ENCODE data around the gene IMMP2L. TPM values are rescaled to one million over a fixed set of nuclear protein-coding genes. Genes with fewer than 3 reads are reported as not detected.

Gene IMMP2L
- total and polyA plus RNA-seq, 2 of the 8 experiments (the other 6 are each of a cell fraction or from before 2014, with no cell fraction given) = 2.3 to 10.1 TPM

GRCh38 chr7:111172564-111173257 is 389.6 kb downstream of the IMMP2L start:
- H3K79me1 ChIP-seq (ENCODE audit: low read depth, low read length) = no peaks in the 10 kb centered on the region
- no peak overlapping the region for H3K9ac ChIP-seq (replicated peaks in 1 of 4; ENCODE audit: extremely low read depth in 1 of 4, low read depth in 3 of 4, low read length in 3 of 4)
- no peak overlapping the region for H2AK5ac ChIP-seq (ENCODE audit: low read depth, low read length)
- no peak overlapping the region for H4K5ac ChIP-seq (ENCODE audit: insufficient read length, low read depth, low read length)
- H3K4ac ChIP-seq (replicated peaks; ENCODE audit: insufficient read length, low read depth, low read length) = no peak overlapping the region
- H2AFZ ChIP-seq (ENCODE audit: low read length) = no peak overlapping the region
- H2BK120ac ChIP-seq (replicated peaks; ENCODE audit: low read depth, low read length) = no peak overlapping the region
- H3K4me3 ChIP-seq (ENCODE audit: extremely low read depth in 1 of 4, insufficient read depth in 2 of 4, low read depth in 3 of 4, low read length in 4 of 4) = no peak overlapping the region
- H3K4me2 ChIP-seq (ENCODE audit: insufficient read depth in 1 of 2, low read depth in 2 of 2, low read length in 2 of 2) = no peak overlapping the region
- no peak overlapping the region for H2BK12ac ChIP-seq (ENCODE audit: low read depth, low read length)
- no peaks in the 10 kb centered on the region for H3K27me3 ChIP-seq (replicated peaks in 1 of 4; ENCODE audit: control insufficient read depth in 3 of 4, extremely low read depth in 1 of 4, insufficient read depth in 3 of 4, low read length in 3 of 4)
- H4K20me1 ChIP-seq (replicated peaks in 1 of 2; ENCODE audit: control insufficient read depth in 1 of 2, insufficient read depth in 2 of 2, low read length in 2 of 2) = no peaks in the 10 kb centered on the region
- no peak overlapping the region for H2BK5ac ChIP-seq (ENCODE audit: low read depth, low read length)
- 94% methylated on average over 2 of the region's 2 CpGs; no CpG with 5 or more reads in 1 of the 2 experiments for WGBS, 2 experiments (ENCODE audit: extremely low coverage in 1 of 2, insufficient coverage in 1 of 2, insufficient read length in 1 of 2, insufficient replicate concordance in 2 of 2, low coverage in 1 of 2, low lambda C conversion rate in 2 of 2, missing lambda C conversion rate in 1 of 2)
- H3K14ac ChIP-seq (ENCODE audit: insufficient read length) = no peak overlapping the region
- H2BK20ac ChIP-seq (ENCODE audit: low read length) = no peak overlapping the region
- no peaks in the 10 kb centered on the region for H3K9me3 ChIP-seq (ENCODE audit: insufficient read depth in 2 of 2, low read depth in 1 of 2, low read length in 1 of 2)
- TF ChIP-seq PHF8 (conservative IDR thresholded peaks at IDR 0.05; ENCODE audit: low read depth, low read length) = no peak
- no peak for TF ChIP-seq YY1 (IDR thresholded peaks at IDR 0.05; ENCODE audit: low read depth, low read length)
- no peak for TF ChIP-seq FOSL1 (IDR thresholded peaks at IDR 0.05; ENCODE audit: insufficient read depth, low read depth, low read length)
- no peak for TF ChIP-seq EGR1 (IDR thresholded peaks at IDR 0.05; ENCODE audit: borderline replicate concordance, low read depth, low read length)
- H3K79me2 ChIP-seq (ENCODE audit: control insufficient read depth in 1 of 2, insufficient read depth in 2 of 2, low read length in 2 of 2) = no peaks in the 10 kb centered on the region
- no peak overlapping the region for H4K8ac ChIP-seq (ENCODE audit: extremely low read depth, insufficient read depth, low read length)
- H3K56ac ChIP-seq (replicated peaks; ENCODE audit: insufficient read length, low read depth, low read length) = no peak overlapping the region
- no peaks in the 10 kb centered on the region for H3K36me3 ChIP-seq (ENCODE audit: control insufficient read depth in 2 of 4, insufficient read depth in 4 of 4, low read length in 3 of 4)
- no peak for DNase-seq (ENCODE audit: low read depth in 1 of 2, low spot score in 2 of 2)
- no peak for FAIRE-seq
- no peak overlapping the region for H4K91ac ChIP-seq (replicated peaks; ENCODE audit: insufficient read length, low read length)
- no peak overlapping the region for H2BK15ac ChIP-seq (ENCODE audit: low read length)
- POLR2A ChIA-PET (ENCODE audit: partially characterized antibody) = no interaction called here
- H3K27ac ChIP-seq (ENCODE audit: low read depth, low read length) = no peak overlapping the region
- H3K4me1 ChIP-seq (replicated peaks in 1 of 4; ENCODE audit: control insufficient read depth in 3 of 4, insufficient read depth in 4 of 4, low read length in 3 of 4) = no peaks in the 10 kb centered on the region
- no peaks in the 10 kb centered on the region; the same call in 1 of the 2 replicates for H3K23me2 ChIP-seq (ENCODE audit: low read depth, low read length)
- H3K23ac ChIP-seq (ENCODE audit: insufficient read length) = no peak overlapping the region
- CTCF ChIA-PET (ENCODE audit: partially characterized antibody) = no interaction called here
- no peak overlapping the region for H3K18ac ChIP-seq (ENCODE audit: extremely low read depth, low read length)

All from H1 (cell line).